Testis (tissue), 3 donors: Measurements from ENCODE around the gene TRIM13. TPM values are rescaled to one million over a fixed set of nuclear protein-coding genes. Genes with fewer than 3 reads are reported as not detected.

Experiments used
- DNase-seq: peaks from one replicate; pipeline ENCODE4 v3.0.0-alpha.2; 2019
- H3K27ac ChIP-seq, 2 donors: fragments of 200-600 bp; sonication (generic); one replicate each; pipeline ENCODE4 v1.5.1; 2019
- H3K27me3 ChIP-seq: fragments of 200-600 bp; sonication (generic); one replicate; pipeline ENCODE4 v1.5.1; 2019
- H3K36me3 ChIP-seq: fragments of 200-600 bp; sonication (generic); one replicate; pipeline ENCODE4 v1.5.1; 2017; ENCODE audit warnings: low read depth; ENCODE audit errors: missing control alignments
- H3K4me1 ChIP-seq: fragments of 200-600 bp; sonication (generic); one replicate; pipeline ENCODE4 v1.5.1; 2019
- H3K4me3 ChIP-seq, 2 donors: fragments of 200-600 bp; sonication (generic); one replicate each; pipeline ENCODE4 v1.5.1; 2017 to 2019
- H3K9me3 ChIP-seq: fragments of 200-600 bp; sonication (generic); one replicate; pipeline ENCODE4 v1.5.1; 2017
- POLR2A ChIP-seq: fragments of 450-650 bp; IDR thresholded peaks from one replicate; pipeline ENCODE4 v1.6.1; 2017; ENCODE audit warnings: antibody characterized with exemption, mild to moderate bottlenecking, moderate library complexity
- WGBS, 2 donors: methylation state at CpG; one replicate each; pipeline ENCODE4 v1.1.5; 2018; 5-methylcytosine and 5-hydroxymethylcytosine counted together
- intact Hi-C: fragments of 100-400 bp; cut with DNase I; formaldehyde crosslinking; loops from one replicate; pipeline ENCODE4 v1.15.1; 2023; ENCODE audit warnings: low total_unique reads
- microRNA counts, 2 donors: library from miRNA; unstranded; fragments of <30 nt; microRNA quantifications; one replicate each; lab custom pipeline; 2016
- microRNA-seq, 2 donors: library from miRNA; unstranded; fragments of <30 nt; microRNA quantifications; one replicate each; pipeline ENCODE4, GENCODE V29; 2016; ENCODE audit warnings: borderline number of aligned reads in 2 of 2, borderline replicate concordance in 1 of 2
- polyA plus RNA-seq: library from polyadenylated mRNA; stranded (reverse); fragments of 350-450 nt; fragmentation: Illumina TruSeq; extraction: RNeasy Lipid Tissue Mini Kit (QIAGEN cat#74804); gene quantifications from one replicate; pipeline ENCODE4 v1.2.3, GENCODE V29; 2014; ENCODE audit warnings: low read depth, low replicate concordance; ENCODE audit not compliant: insufficient read depth
- small RNA-seq, 2 donors: library from RNA; depleted of rRNA; stranded (forward); fragments of <200 nt; gene quantifications; one replicate each; pipeline ENCODE3, GENCODE V24; 2016
- total RNA-seq, 2 donors: library from RNA; depleted of rRNA; stranded (reverse); fragments of >200 nt; gene quantifications; one replicate each; pipeline ENCODE4 v1.2.3, GENCODE V29; 2016
- TF ChIP-seq, protein P1 (sequence below), 3 experiments: fragments of 450-650 bp in 2 of 3; fragments of 200-600 bp in 1 of 3; sonication (generic) in 1 of 3; IDR thresholded peaks; one replicate each; pipeline ENCODE4 v1.5.1; 2016 to 2019; ENCODE audit warnings: antibody characterized with exemption in 3 of 3, mild to moderate bottlenecking in 2 of 3, moderate library complexity in 1 of 3

The TRIM13 gene
- total and polyA plus RNA-seq, 3 donors from 2014 or later, result 43.1 to 163 (median 48.6) TPM

DNA sequence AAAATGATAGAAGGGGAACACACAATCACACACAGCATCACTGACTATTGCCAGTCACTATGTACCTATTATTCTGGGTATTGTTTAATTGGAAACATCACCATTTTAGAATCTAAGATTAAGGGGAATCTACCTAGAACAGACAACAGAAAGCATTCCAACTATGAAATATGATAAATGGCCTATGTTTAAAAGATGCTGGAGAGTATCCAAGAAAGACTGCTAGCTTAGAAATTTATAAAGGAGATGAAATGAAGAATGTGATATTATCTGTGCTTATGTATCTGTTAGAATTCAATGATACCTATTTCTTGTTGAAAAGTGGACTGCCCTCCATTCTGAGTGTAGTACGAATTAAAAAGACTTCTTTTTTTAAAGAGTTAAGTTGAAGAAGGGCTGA lies 68.9 kb downstream of the TRIM13 start:
- Histone ChIP-seq H3K27ac (no peak overlapping the region), H3K4me3 (no peak overlapping the region), H3K27me3 (no peaks in the 10 kb centered on the region), H3K9me3 (no peaks in the 10 kb centered on the region), H3K36me3 (no peaks in the 10 kb centered on the region), H3K4me1 (no peaks in the 10 kb centered on the region)
- no peak for DNase-seq
- 69 to 88% methylated on average over 1 of the region's 1 CpG for WGBS, 2 donors
- intact Hi-C loops, result no loop called here
- TF ChIP-seq, protein P1, sequence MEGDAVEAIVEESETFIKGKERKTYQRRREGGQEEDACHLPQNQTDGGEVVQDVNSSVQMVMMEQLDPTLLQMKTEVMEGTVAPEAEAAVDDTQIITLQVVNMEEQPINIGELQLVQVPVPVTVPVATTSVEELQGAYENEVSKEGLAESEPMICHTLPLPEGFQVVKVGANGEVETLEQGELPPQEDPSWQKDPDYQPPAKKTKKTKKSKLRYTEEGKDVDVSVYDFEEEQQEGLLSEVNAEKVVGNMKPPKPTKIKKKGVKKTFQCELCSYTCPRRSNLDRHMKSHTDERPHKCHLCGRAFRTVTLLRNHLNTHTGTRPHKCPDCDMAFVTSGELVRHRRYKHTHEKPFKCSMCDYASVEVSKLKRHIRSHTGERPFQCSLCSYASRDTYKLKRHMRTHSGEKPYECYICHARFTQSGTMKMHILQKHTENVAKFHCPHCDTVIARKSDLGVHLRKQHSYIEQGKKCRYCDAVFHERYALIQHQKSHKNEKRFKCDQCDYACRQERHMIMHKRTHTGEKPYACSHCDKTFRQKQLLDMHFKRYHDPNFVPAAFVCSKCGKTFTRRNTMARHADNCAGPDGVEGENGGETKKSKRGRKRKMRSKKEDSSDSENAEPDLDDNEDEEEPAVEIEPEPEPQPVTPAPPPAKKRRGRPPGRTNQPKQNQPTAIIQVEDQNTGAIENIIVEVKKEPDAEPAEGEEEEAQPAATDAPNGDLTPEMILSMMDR (IDR thresholded peaks at IDR 0.05), result no peak
- no peak for TF ChIP-seq POLR2A

MicroRNAs encoded within 50 kb of the gene (microRNA counts, 767-probe panel; counts per million panel counts)
- microRNA hsa-miR-15a-5p (lab: Ali Mortazavi, UCI), result 7,176 to 8,170 counts per million in 2 donors
- microRNA hsa-miR-16-5p (lab: Ali Mortazavi, UCI), result 9,098 to 9,508 counts per million in 2 donors

Small RNAs within 50 kb of the gene (microRNA-seq; reads per million reads assigned to microRNA genes)
- 1,550 to 1,591 reads per million in 2 donors for gene MIR15A
- gene MIR16-1, result 838 to 1,102 reads per million in 2 donors
- 6.3 to 6.9 reads per million in 2 donors for gene MIR3613

Small RNAs within 50 kb of the gene (small RNA-seq; reads per million reads assigned to genes)
- 0 to 0.27 reads per million in 2 donors for gene MIR16-1
- gene MIR3613, result 0.27 to 0.28 reads per million in 2 donors
- gene RF02105, result 0 reads per million in 2 donors
- gene RF02106, result 0 reads per million in 2 donors
- gene RF02107, result 0 reads per million in 2 donors
- gene RF02108, result 0 reads per million in 2 donors

Other genes with a start within 250 kb of the TRIM13 start
- 10 to 100 TPM; 39.4 to 51.3 TPM for gene KPNA3, start 204.4 kb upstream of the TRIM13 start, total RNA-seq
- gene KPNA3, start 204.4 kb upstream of the TRIM13 start, polyA plus RNA-seq, result 46.5 TPM
- gene SPRYD7, start 60.7 kb upstream of the TRIM13 start, total RNA-seq, result 10 to 100 TPM in 1 of 2 donors, 1 to 10 TPM in 1; 9.8 to 10.3 TPM
- gene SPRYD7, start 60.7 kb upstream of the TRIM13 start, polyA plus RNA-seq, result 20.7 TPM
- 1 to 10 TPM; 1.1 to 3.1 TPM for gene KCNRG, start 18.4 kb downstream of the TRIM13 start, total RNA-seq
- 2.9 TPM for gene KCNRG, start 18.4 kb downstream of the TRIM13 start, polyA plus RNA-seq